Spleen (tissue), 3 donors: Measurements from ENCODE around the gene GRAMD1A.

Experiments used
- POLR2A ChIP-seq, 3 donors: fragments of 450-650 bp; IDR thresholded peaks; one replicate each; pipeline ENCODE4 v1.5.1; 2017; ENCODE audit warnings: antibody characterized with exemption in 3 of 3, mild to moderate bottlenecking in 1 of 3
- POLR2AphosphoS5 ChIP-seq, 3 donors: sonication (generic); formaldehyde crosslinking; IDR thresholded peaks; one replicate each; pipeline ENCODE4 v1.5.1; 2017; ENCODE audit warnings: antibody characterized with exemption in 3 of 3

- TF ChIP-seq POLR2AphosphoS5 (IDR thresholded peaks at IDR 0.05) (no peak), POLR2A (IDR thresholded peaks at IDR 0.05) (no peak)
Observed at GRCh38 chr19:34984287-34984686, 15.8 kb upstream of the GRAMD1A start.
